Measurements from ENCODE around the gene CRHBP. TPM values are rescaled to one million over a fixed set of nuclear protein-coding genes. Genes with fewer than 3 reads are reported as not detected.

Gene CRHBP
- total RNA-seq, 3 donors from 2014 or later, result 0.57 to 0.84 TPM; not detected in 1

GRCh38 chr5:76947082-76947503 is 5.8 kb upstream of the CRHBP start:
- no peak overlapping the region for H3K4me3 ChIP-seq
- ATAC-seq, result no peak
- no peaks in the 10 kb centered on the region for H3K36me3 ChIP-seq (ENCODE audit: low read depth)
- H3K4me1 ChIP-seq (ENCODE audit: low read depth), result no peaks in the 10 kb centered on the region
- no peak for DNase-seq
- intact Hi-C loops (cut with DNase I, micrococcal nuclease), result no loop called here
- no peak for TF ChIP-seq CTCF (IDR thresholded peaks at IDR 0.05)
- no peaks in the 10 kb centered on the region for H3K9me3 ChIP-seq

- intact Hi-C loops (cut with DNase I, micrococcal nuclease), result no loop called here
- no peak for ATAC-seq
- peak in 1 of 3 donors; percentile 46 for DNase-seq
- no peaks in the 10 kb centered on the region for H3K4me1 ChIP-seq (ENCODE audit: low read depth)
- no peaks in the 10 kb centered on the region for H3K36me3 ChIP-seq (ENCODE audit: low read depth)
- no peaks in the 10 kb centered on the region for H3K9me3 ChIP-seq
- TF ChIP-seq CTCF (IDR thresholded peaks at IDR 0.05), result no peak
- H3K4me3 ChIP-seq, result no peak overlapping the region
Observed at GRCh38 chr5:76953551-76954382, 922 bp downstream of the CRHBP start.

- TF ChIP-seq CTCF (IDR thresholded peaks at IDR 0.05), result no peak
- Histone ChIP-seq H3K4me1 (ENCODE audit: low read depth) (no peaks in the 10 kb centered on the region), H3K36me3 (ENCODE audit: low read depth) (no peaks in the 10 kb centered on the region), H3K4me3 (no peak overlapping the region), H3K9me3 (no peaks in the 10 kb centered on the region)
- DNase-seq, result no peak
- intact Hi-C loops (cut with DNase I, micrococcal nuclease), result no loop called here
- no peak for ATAC-seq
Observed at GRCh38 chr5:76954383-76954763, 1.5 kb downstream of the CRHBP start.

GRCh38 chr5:76956033-76956432 is 3.2 kb downstream of the CRHBP start:
- no peaks in the 10 kb centered on the region for H3K9me3 ChIP-seq
- intact Hi-C loops (cut with DNase I, micrococcal nuclease), result no loop called here

GRCh38 chr5:76958991-76959767 is 6.3 kb downstream of the CRHBP start:
- no peak overlapping the region for H3K4me3 ChIP-seq
- no peak for DNase-seq
- H3K4me1 ChIP-seq (ENCODE audit: low read depth), result no peaks in the 10 kb centered on the region
- no peaks in the 10 kb centered on the region for H3K36me3 ChIP-seq (ENCODE audit: low read depth)
- H3K9me3 ChIP-seq, result no peaks in the 10 kb centered on the region
- intact Hi-C loops (cut with DNase I, micrococcal nuclease), result no loop called here
- ATAC-seq, result no peak
- no peak for TF ChIP-seq CTCF (IDR thresholded peaks at IDR 0.05)

More at GRCh38 chr5:76956033-76956432, 3.2 kb downstream of the CRHBP start:
- no peak overlapping the region for H3K4me3 ChIP-seq
- ATAC-seq (no peak), DNase-seq (no peak)
- no peak for TF ChIP-seq CTCF (IDR thresholded peaks at IDR 0.05)
- no peaks in the 10 kb centered on the region for H3K36me3 ChIP-seq (ENCODE audit: low read depth)
- no peaks in the 10 kb centered on the region for H3K4me1 ChIP-seq (ENCODE audit: low read depth)
